Measurements from ENCODE around the gene CLCN4.

DNA sequence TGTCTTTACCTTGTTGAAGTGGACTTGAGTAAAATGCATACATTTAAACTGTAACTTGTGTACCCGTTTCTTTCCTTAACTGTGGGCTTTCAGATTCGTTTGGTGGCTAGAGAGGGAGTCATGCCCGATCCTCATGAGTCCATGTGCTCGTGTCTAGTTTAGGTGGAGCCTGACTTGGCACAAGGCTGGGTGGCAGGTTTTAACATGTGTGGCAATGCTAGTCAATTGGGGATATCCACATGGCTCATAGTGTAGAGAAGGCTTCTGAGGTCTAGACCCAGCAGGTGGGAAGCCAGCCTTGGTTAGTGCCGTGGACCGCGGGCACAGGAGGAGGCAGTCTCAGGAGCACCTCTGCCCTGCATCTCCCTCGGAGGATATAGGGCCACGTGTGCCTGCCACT lies 48.5 kb upstream of the CLCN4 start:
- TF ChIP-seq GATA2 (IDR thresholded peaks at IDR 0.05; ENCODE audit: low read depth, low read length) (no peak), GATA3 (IDR thresholded peaks at IDR 0.05; ENCODE audit: low read depth, low read length) (no peak)
